SU-DHL-6 (cell line): ENCODE results near the gene MED31.

ENCODE experiments used
- H2AFZ ChIP-seq: fragments of 200-600 bp; sonication (generic); 2 replicates; pipeline ENCODE4 v1.6.1; 2014; ENCODE audit warnings: low read depth, mild to moderate bottlenecking, moderate library complexity, mixed read lengths, antibody characterized with exemption, low read length; ENCODE audit not compliant: severe bottlenecking
- H3F3A ChIP-seq: fragments of 200-600 bp; shearing (Covaris generic); 2 replicates; pipeline ENCODE4 v1.6.0; 2016; ENCODE audit warnings: antibody characterized with exemption, mild to moderate bottlenecking; ENCODE audit not compliant: insufficient read depth
- H3K27ac ChIP-seq: fragments of 200-600 bp; sonication (generic); 2 replicates; pipeline ENCODE4 v1.5.1; 2016; ENCODE audit warnings: low read depth, mild to moderate bottlenecking, low read length, moderate library complexity, mixed read lengths
- H3K27me3 ChIP-seq: fragments of 200-600 bp; sonication (generic), shearing (Covaris generic); 2 replicates; pipeline ENCODE4 v1.6.0; 2014; ENCODE audit warnings: mild to moderate bottlenecking, low read length
- H3K36me3 ChIP-seq: fragments of 200-600 bp; sonication (generic); 2 replicates; pipeline ENCODE4 v1.6.1; 2014; ENCODE audit warnings: mild to moderate bottlenecking, low read length, mixed read lengths
- H3K4me2 ChIP-seq: fragments of 300-600, 200-600 bp; shearing (Covaris generic), sonication (generic); 2 replicates; pipeline ENCODE4 v1.6.0; 2014; ENCODE audit warnings: low read length, low read depth, mild to moderate bottlenecking; ENCODE audit not compliant: poor library complexity, severe bottlenecking
- H3K4me3 ChIP-seq: fragments of 200-600 bp; sonication (generic); 2 replicates; pipeline ENCODE4 v1.5.1; 2014; ENCODE audit warnings: antibody characterized with exemption, low read length, mild to moderate bottlenecking, mixed read lengths; ENCODE audit not compliant: insufficient read depth, poor library complexity, severe bottlenecking
- H3K79me2 ChIP-seq: fragments of 200-600 bp; sonication (generic); 2 replicates; pipeline ENCODE4 v1.6.1; 2014; ENCODE audit warnings: mild to moderate bottlenecking, low read length, moderate library complexity; ENCODE audit not compliant: insufficient read depth
- H3K9ac ChIP-seq: fragments of 200-600 bp; sonication (generic); 2 replicates; pipeline ENCODE4 v1.7.0; 2014; ENCODE audit warnings: mild to moderate bottlenecking, low read length
- H3K9me2 ChIP-seq: fragments of 200-600 bp; sonication (generic); replicated peaks from 2 replicates; pipeline ENCODE4 v1.6.1; 2014; ENCODE audit warnings: low read length; ENCODE audit not compliant: insufficient read depth
- H3K9me3 ChIP-seq: fragments of 200-600 bp; sonication (generic); 2 replicates; pipeline ENCODE4 v1.6.1; 2014; ENCODE audit warnings: low read length, mixed read lengths; ENCODE audit not compliant: insufficient read depth
- H4K20me1 ChIP-seq: fragments of 200-600 bp; sonication (generic); 2 replicates; pipeline ENCODE4 v1.6.1; 2014; ENCODE audit warnings: low read depth, mild to moderate bottlenecking, antibody characterized with exemption, low read length, moderate library complexity, mixed read lengths
- EZH2phosphoT487 ChIP-seq: fragments of 200-600 bp; sonication (generic), shearing (Covaris generic); conservative IDR thresholded peaks from 2 replicates; pipeline ENCODE4 v1.6.1; 2018; ENCODE audit warnings: mild to moderate bottlenecking, antibody characterized with exemption, low read length, moderate library complexity, mixed read lengths
- TF ChIP-seq, protein P1 (sequence below): fragments of 200-600 bp; sonication (generic); IDR thresholded peaks from one replicate; pipeline ENCODE4 v1.5.1; 2017; ENCODE audit warnings: antibody characterized with exemption, mild to moderate bottlenecking, low read length, moderate library complexity; ENCODE audit not compliant: insufficient read depth, poor library complexity, severe bottlenecking

MED31 gene

DNA sequence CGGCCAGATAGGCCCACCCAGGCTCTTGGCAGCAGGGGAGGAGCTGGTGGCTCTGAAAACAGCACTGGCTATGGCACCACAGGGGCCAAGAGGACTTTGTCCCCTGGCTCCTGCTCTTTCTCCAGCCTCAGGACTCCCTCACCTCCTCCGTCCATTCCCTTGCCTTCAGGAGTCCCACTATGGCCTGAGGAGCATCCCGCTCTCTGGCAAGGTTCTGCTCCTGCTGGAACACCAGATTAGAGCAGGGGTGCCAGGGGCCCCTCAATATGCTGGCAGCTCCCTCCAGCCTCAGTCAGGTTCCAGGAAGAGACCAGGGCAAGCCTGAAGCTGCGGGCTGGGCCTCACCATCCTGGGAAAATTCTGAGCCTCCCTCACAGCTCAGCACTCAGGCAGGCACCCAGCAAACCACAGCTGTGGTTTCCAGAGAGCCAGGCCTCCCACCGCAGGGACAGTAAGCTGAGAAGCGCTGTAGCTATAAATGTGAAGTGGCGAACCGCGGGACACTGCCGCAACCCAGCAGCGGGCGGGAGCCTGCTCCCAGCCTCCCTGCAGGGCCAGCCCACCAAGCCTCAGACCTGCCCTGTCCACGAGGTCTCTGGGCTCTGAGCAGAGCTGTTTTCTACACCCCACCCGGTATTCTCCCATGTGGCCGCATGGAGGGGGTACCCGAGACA, 25.9 kb upstream of the MED31 start:
- H3F3A ChIP-seq, result no peaks in the 10 kb centered on the region
- no peaks in the 10 kb centered on the region for H3K9me3 ChIP-seq
- no peaks in the 10 kb centered on the region for H3K79me2 ChIP-seq
- no peak overlapping the region for H3K4me3 ChIP-seq
- no peaks in the 10 kb centered on the region for H3K9me2 ChIP-seq
- H3K4me2 ChIP-seq, result no peak overlapping the region
- H4K20me1 ChIP-seq, result no peaks in the 10 kb centered on the region
- TF ChIP-seq, protein P1, sequence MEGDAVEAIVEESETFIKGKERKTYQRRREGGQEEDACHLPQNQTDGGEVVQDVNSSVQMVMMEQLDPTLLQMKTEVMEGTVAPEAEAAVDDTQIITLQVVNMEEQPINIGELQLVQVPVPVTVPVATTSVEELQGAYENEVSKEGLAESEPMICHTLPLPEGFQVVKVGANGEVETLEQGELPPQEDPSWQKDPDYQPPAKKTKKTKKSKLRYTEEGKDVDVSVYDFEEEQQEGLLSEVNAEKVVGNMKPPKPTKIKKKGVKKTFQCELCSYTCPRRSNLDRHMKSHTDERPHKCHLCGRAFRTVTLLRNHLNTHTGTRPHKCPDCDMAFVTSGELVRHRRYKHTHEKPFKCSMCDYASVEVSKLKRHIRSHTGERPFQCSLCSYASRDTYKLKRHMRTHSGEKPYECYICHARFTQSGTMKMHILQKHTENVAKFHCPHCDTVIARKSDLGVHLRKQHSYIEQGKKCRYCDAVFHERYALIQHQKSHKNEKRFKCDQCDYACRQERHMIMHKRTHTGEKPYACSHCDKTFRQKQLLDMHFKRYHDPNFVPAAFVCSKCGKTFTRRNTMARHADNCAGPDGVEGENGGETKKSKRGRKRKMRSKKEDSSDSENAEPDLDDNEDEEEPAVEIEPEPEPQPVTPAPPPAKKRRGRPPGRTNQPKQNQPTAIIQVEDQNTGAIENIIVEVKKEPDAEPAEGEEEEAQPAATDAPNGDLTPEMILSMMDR, result no peak
- no peak for TF ChIP-seq EZH2phosphoT487
- no peaks in the 10 kb centered on the region for H3K27me3 ChIP-seq
- H3K27ac ChIP-seq, result no peak overlapping the region
- no peaks in the 10 kb centered on the region for H3K36me3 ChIP-seq
- H2AFZ ChIP-seq, result no peak overlapping the region
- H3K9ac ChIP-seq, result no peak overlapping the region

DNA sequence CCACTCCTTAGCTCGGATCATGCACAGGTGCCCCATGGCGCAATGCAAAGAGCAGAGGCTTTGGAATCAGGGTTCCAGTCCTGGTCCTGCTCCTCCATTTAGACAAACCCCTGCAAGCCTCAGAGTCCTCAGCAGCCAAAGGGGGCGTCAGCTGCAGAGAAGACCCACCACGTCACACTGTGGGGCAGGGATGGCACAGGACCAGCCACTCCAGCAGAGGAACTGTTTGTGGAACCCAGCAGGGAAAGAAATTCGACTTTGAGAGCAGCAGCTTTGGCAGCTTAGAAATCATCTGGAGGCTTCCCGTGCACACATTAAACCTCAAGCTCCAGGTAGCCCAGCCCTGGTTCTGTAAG, 25.4 kb upstream of the MED31 start:
- Histone ChIP-seq H4K20me1 (no peaks in the 10 kb centered on the region), H3F3A (no peaks in the 10 kb centered on the region), H3K9ac (no peak overlapping the region), H3K4me3 (no peak overlapping the region), H3K9me3 (no peaks in the 10 kb centered on the region), H2AFZ (no peak overlapping the region), H3K9me2 (no peaks in the 10 kb centered on the region), H3K27ac (no peak overlapping the region), H3K4me2 (no peak overlapping the region), H3K36me3 (no peaks in the 10 kb centered on the region), H3K27me3 (no peaks in the 10 kb centered on the region), H3K79me2 (no peaks in the 10 kb centered on the region)
- TF ChIP-seq, protein P1, result no peak
- no peak for TF ChIP-seq EZH2phosphoT487

DNA sequence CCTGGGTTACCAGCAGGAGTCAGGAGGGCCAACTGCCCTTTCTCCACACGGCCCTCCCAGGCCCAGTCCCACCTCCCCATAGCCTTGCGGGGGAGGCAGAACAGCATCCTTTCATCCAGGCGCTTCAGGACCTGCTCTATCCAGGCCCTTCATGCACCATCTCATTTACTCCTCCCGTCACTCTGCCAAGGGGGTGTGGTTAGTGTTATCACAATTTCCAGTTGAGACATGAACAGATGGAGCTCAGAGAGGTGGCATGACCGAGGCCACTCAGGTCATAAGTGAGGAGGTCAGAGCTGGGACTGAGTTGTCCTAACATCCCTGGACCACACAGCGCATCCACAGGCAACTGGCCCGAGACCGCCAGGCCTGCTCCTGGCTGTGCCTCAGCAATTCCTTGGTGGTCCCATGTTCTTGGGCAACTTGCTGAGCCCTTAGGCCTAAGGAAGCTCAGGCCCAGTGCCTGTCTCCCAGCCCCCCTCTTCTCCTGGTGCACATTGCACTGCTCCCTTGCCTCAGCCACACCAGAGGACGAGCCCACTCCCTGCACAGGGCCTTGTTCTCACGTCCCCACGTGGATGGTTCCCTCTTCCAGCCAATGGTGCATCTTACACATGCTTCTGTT, 23.9 kb upstream of the MED31 start:
- H3K36me3 ChIP-seq, result no peaks in the 10 kb centered on the region

More for the DNA sequence above, 23.9 kb upstream of the MED31 start:
- Histone ChIP-seq H3F3A (no peaks in the 10 kb centered on the region), H3K9me3 (no peaks in the 10 kb centered on the region), H2AFZ (no peak overlapping the region), H3K4me3 (no peak overlapping the region), H3K27me3 (no peaks in the 10 kb centered on the region), H4K20me1 (no peaks in the 10 kb centered on the region), H3K4me2 (no peak overlapping the region), H3K79me2 (no peaks in the 10 kb centered on the region), H3K9me2 (no peaks in the 10 kb centered on the region), H3K9ac (no peak overlapping the region), H3K27ac (no peak overlapping the region)
- TF ChIP-seq EZH2phosphoT487, result no peak
- TF ChIP-seq, protein P1, result no peak
